ENCODE measurements around the gene CHST8. TPM values are rescaled to one million over a fixed set of nuclear protein-coding genes. Genes with fewer than 3 reads are reported as not detected.

CHST8 gene
- total and polyA plus RNA-seq, 2 of the 13 experiments (the other 11 are each of a cell fraction or from before 2014, with no cell fraction given) = not detected

DNA sequence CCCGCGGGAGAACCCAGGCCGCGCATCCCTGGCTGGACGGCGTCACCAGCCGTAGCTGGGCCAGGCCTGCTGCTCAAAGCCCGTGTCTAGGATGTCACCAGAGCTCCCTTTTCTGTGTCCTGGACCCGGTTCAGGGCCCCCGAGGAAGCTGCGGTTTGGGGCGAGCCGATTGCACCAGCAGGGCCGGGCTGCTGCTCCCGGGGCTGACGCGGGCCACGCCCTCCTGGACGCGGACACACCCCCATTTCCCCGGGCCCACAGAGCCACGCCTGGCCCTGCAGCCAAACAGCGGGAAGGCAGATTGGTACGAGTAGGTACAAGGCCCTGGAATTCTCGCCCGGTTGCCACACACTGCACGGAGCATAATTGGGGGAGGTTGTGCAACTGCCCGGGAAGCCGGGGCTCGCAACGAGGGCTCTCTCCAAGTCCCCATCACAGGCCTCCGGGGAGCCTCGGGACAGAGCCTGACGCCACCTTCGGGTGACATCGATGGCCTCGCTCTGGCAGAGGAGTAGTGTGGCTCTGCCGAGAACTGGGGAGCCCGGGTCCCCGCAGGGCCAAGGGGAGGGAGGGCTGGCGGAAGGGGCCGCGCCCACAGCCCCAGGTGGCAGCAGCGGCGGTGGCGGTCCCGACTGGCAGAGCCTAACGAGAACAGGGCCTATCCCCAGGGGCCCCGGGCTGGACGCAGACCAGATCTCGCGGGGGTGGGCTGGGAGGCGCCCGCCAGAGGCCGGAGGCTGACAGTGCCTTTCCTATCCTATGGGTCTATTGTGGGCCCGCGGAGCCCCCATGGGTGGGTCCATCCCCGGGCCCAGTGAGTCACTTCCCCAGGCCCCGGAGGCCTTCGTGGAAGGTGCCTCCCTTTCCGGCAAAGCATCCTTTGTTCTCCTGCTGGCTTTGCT is 198.4 kb downstream of the CHST8 start (continued):
- TF ChIP-seq, protein P1, sequence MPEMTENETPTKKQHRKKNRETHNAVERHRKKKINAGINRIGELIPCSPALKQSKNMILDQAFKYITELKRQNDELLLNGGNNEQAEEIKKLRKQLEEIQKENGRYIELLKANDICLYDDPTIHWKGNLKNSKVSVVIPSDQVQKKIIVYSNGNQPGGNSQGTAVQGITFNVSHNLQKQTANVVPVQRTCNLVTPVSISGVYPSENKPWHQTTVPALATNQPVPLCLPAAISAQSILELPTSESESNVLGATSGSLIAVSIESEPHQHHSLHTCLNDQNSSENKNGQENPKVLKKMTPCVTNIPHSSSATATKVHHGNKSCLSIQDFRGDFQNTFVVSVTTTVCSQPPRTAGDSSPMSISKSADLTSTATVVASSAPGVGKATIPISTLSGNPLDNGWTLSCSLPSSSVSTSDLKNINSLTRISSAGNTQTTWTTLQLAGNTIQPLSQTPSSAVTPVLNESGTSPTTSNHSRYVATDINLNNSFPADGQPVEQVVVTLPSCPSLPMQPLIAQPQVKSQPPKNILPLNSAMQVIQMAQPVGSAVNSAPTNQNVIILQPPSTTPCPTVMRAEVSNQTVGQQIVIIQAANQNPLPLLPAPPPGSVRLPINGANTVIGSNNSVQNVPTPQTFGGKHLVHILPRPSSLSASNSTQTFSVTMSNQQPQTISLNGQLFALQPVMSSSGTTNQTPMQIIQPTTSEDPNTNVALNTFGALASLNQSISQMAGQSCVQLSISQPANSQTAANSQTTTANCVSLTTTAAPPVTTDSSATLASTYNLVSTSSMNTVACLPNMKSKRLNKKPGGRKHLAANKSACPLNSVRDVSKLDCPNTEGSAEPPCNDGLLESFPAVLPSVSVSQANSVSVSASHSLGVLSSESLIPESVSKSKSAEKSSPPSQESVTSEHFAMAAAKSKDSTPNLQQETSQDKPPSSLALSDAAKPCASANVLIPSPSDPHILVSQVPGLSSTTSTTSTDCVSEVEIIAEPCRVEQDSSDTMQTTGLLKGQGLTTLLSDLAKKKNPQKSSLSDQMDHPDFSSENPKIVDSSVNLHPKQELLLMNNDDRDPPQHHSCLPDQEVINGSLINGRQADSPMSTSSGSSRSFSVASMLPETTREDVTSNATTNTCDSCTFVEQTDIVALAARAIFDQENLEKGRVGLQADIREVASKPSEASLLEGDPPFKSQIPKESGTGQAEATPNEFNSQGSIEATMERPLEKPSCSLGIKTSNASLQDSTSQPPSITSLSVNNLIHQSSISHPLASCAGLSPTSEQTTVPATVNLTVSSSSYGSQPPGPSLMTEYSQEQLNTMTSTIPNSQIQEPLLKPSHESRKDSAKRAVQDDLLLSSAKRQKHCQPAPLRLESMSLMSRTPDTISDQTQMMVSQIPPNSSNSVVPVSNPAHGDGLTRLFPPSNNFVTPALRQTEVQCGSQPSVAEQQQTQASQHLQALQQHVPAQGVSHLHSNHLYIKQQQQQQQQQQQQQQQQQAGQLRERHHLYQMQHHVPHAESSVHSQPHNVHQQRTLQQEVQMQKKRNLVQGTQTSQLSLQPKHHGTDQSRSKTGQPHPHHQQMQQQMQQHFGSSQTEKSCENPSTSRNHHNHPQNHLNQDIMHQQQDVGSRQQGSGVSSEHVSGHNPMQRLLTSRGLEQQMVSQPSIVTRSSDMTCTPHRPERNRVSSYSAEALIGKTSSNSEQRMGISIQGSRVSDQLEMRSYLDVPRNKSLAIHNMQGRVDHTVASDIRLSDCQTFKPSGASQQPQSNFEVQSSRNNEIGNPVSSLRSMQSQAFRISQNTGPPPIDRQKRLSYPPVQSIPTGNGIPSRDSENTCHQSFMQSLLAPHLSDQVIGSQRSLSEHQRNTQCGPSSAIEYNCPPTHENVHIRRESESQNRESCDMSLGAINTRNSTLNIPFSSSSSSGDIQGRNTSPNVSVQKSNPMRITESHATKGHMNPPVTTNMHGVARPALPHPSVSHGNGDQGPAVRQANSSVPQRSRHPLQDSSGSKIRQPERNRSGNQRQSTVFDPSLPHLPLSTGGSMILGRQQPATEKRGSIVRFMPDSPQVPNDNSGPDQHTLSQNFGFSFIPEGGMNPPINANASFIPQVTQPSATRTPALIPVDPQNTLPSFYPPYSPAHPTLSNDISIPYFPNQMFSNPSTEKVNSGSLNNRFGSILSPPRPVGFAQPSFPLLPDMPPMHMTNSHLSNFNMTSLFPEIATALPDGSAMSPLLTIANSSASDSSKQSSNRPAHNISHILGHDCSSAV (CRISPR knock-in tag; IDR thresholded peaks at IDR 0.05; ENCODE audit: borderline replicate concordance) = no peak
- TF ChIP-seq ZNF616 (CRISPR knock-in tag; IDR thresholded peaks at IDR 0.05; ENCODE audit: low read depth) (no peak), ZFP62 (CRISPR knock-in tag; IDR thresholded peaks at IDR 0.05) (no peak), ZNF337 (CRISPR knock-in tag; IDR thresholded peaks at IDR 0.05; ENCODE audit: borderline replicate concordance, low read depth) (no peak), HMGA1 (CRISPR knock-in tag; conservative IDR thresholded peaks at IDR 0.05) (no peak), TGIF2 (CRISPR knock-in tag; IDR thresholded peaks at IDR 0.05) (0 out of 2 replicates have a peak, but pooled peaks have one; percentile 10), STAT5B (CRISPR knock-in tag; IDR thresholded peaks at IDR 0.05) (no peak), SATB2 (CRISPR knock-in tag; IDR thresholded peaks at IDR 0.05) (no peak), RBAK (CRISPR knock-in tag; IDR thresholded peaks at IDR 0.05) (no peak), POLR2A (IDR thresholded peaks at IDR 0.05; ENCODE audit: insufficient read depth in 1 of 2, low read depth in 2 of 2, low read length in 2 of 2) (no peak), JDP2 (CRISPR knock-in tag; IDR thresholded peaks at IDR 0.05; ENCODE audit: borderline replicate concordance) (no peak), ZNF354B (CRISPR knock-in tag; IDR thresholded peaks at IDR 0.05) (no peak), SAFB2 (CRISPR knock-in tag; IDR thresholded peaks at IDR 0.05; ENCODE audit: borderline replicate concordance, low read depth) (no peak), HNRNPH1 (optimal IDR thresholded peaks at IDR 0.05; ENCODE audit: low read depth, low read length) (no peak), HDAC6 (IDR thresholded peaks at IDR 0.05; ENCODE audit: low read depth, low read length) (no peak)
- TF ChIP-seq, protein P2, sequence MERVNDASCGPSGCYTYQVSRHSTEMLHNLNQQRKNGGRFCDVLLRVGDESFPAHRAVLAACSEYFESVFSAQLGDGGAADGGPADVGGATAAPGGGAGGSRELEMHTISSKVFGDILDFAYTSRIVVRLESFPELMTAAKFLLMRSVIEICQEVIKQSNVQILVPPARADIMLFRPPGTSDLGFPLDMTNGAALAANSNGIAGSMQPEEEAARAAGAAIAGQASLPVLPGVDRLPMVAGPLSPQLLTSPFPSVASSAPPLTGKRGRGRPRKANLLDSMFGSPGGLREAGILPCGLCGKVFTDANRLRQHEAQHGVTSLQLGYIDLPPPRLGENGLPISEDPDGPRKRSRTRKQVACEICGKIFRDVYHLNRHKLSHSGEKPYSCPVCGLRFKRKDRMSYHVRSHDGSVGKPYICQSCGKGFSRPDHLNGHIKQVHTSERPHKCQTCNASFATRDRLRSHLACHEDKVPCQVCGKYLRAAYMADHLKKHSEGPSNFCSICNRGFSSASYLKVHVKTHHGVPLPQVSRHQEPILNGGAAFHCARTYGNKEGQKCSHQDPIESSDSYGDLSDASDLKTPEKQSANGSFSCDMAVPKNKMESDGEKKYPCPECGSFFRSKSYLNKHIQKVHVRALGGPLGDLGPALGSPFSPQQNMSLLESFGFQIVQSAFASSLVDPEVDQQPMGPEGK (CRISPR knock-in tag; IDR thresholded peaks at IDR 0.05) = no peak
- TF ChIP-seq, protein P3, sequence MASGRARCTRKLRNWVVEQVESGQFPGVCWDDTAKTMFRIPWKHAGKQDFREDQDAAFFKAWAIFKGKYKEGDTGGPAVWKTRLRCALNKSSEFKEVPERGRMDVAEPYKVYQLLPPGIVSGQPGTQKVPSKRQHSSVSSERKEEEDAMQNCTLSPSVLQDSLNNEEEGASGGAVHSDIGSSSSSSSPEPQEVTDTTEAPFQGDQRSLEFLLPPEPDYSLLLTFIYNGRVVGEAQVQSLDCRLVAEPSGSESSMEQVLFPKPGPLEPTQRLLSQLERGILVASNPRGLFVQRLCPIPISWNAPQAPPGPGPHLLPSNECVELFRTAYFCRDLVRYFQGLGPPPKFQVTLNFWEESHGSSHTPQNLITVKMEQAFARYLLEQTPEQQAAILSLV (CRISPR knock-in tag; IDR thresholded peaks at IDR 0.05; ENCODE audit: borderline replicate concordance) = no peak

Data from HepG2 (cell line).